GM21737 (cell line): Measurements from ENCODE around the gene VSIR.

Experiments used
- ATAC-seq: cut with Tn5 transposase; IDR thresholded peaks from one replicate; pipeline ENCODE4 v1.9.1; 2021; ENCODE audit warnings: mild to moderate bottlenecking, moderate library complexity; ENCODE audit not compliant: unreplicated experiment

The VSIR gene

GRCh38 chr10:71698737-71699136, 74.6 kb downstream of the VSIR start:
- ATAC-seq = no peak

- no peak for ATAC-seq
Measured at GRCh38 chr10:71697938-71698709, 75.2 kb downstream of the VSIR start.
